ENCODE data around the gene ZNF677. TPM values are rescaled to one million over a fixed set of nuclear protein-coding genes. Genes with fewer than 3 reads are reported as not detected.
"Not testable (repeated sequence)": the region's sequence is repeated elsewhere in the genome, so short reads cannot be mapped to it uniquely, and the experiment has no call there.

Gene ZNF677
- 10 to 100 TPM; 39.2 to 62.9 (median 53.2) TPM for polyA plus RNA-seq (ENCODE audit: insufficient read depth in 1 of 5, insufficient read length in 5 of 5, low replicate concordance in 1 of 5)
- long read RNA-seq, donor 1, transcript ZNF677-202 (1 exons, 1,801 nt) = minor isoform, 9 of 44 reads
- long read RNA-seq, donor 1, transcript ZNF677-209 (1 exons, 3,207 nt) = major isoform, 28 of 44 reads
- long read RNA-seq, donor 1, partial matches to known transcripts = 0 of 44 reads
- long read RNA-seq, donor 1, other reads (novel, unspliced or antisense) = 0 of 44 reads
- long read RNA-seq, donor 2, transcript ZNF677-209 (1 exons, 3,207 nt) = major isoform, 11 of 18 reads
- long read RNA-seq, donor 2, partial matches to known transcripts = 0 of 18 reads
- long read RNA-seq, donor 2, other reads (novel, unspliced or antisense) = 0 of 18 reads
- long read RNA-seq, donor 3, transcript ZNF677-202 (1 exons, 1,801 nt) = minor isoform, 11 of 38 reads
- long read RNA-seq, donor 3, transcript ZNF677-209 (1 exons, 3,207 nt) = major isoform, 20 of 38 reads
- long read RNA-seq, donor 3, partial matches to known transcripts = 0 of 38 reads
- long read RNA-seq, donor 3, other reads (novel, unspliced or antisense) = 0 of 38 reads
- long read RNA-seq, donor 4, transcript ZNF677-209 (1 exons, 3,207 nt) = major isoform, 25 of 34 reads
- long read RNA-seq, donor 4, partial matches to known transcripts = 0 of 34 reads
- long read RNA-seq, donor 4, other reads (novel, unspliced or antisense) = 0 of 34 reads
- long read RNA-seq, donor 5, transcript ZNF677-202 (1 exons, 1,801 nt) = minor isoform, 10 of 33 reads
- long read RNA-seq, donor 5, transcript ZNF677-209 (1 exons, 3,207 nt) = major isoform, 14 of 33 reads
- long read RNA-seq, donor 5, partial matches to known transcripts = 0 of 33 reads
- long read RNA-seq, donor 5, other reads (novel, unspliced or antisense) = 0 of 33 reads
- long read RNA-seq, donor 6, transcript ZNF677-206 (5 exons, 3,497 nt) = minor isoform, 5 of 35 reads
- long read RNA-seq, donor 6, transcript ZNF677-211 (4 exons, 719 nt) = minor isoform, 5 of 35 reads
- long read RNA-seq, donor 6, transcript ZNF677-202 (1 exons, 1,801 nt) = minor isoform, 8 of 35 reads
- long read RNA-seq, donor 6, transcript ZNF677-209 (1 exons, 3,207 nt) = major isoform, 15 of 35 reads
- long read RNA-seq, donor 6, partial matches to known transcripts = 0 of 35 reads
- long read RNA-seq, donor 6, other reads (novel, unspliced or antisense) = 0 of 35 reads
- long read RNA-seq, donor 7, transcript ZNF677-202 (1 exons, 1,801 nt) = minor isoform, 5 of 20 reads
- long read RNA-seq, donor 7, transcript ZNF677-209 (1 exons, 3,207 nt) = major isoform, 6 of 20 reads
- long read RNA-seq, donor 7, partial matches to known transcripts = 0 of 20 reads
- long read RNA-seq, donor 7, other reads (novel, unspliced or antisense) = 0 of 20 reads
- long read RNA-seq, donor 8, transcript ZNF677-209 (1 exons, 3,207 nt) = major isoform, 11 of 16 reads
- long read RNA-seq, donor 8, partial matches to known transcripts = 0 of 16 reads
- long read RNA-seq, donor 8, other reads (novel, unspliced or antisense) = 0 of 16 reads

- DNase-seq = peak; percentile 82 to 86
These were observed at the start of gene ZNF677 for GRCh38 chr19:53254411-53255341. Gene ZNF677, minus strand, starts transcription at chr19:53254873. Its CDS starts 3,323 bp downstream, at chr19:53251550.

GRCh38 chr19:53301341-53301740 lies 46.7 kb upstream of the ZNF677 start:
- DNase-seq = not testable (repeated sequence)

- DNase-seq = no peak
These were observed 40.2 kb upstream of the ZNF677 start for GRCh38 chr19:53294786-53295441.

GRCh38 chr19:53290758-53291549 lies 36.3 kb upstream of the ZNF677 start:
- no peak for DNase-seq

GRCh38 chr19:53285087-53285486 lies 30.4 kb upstream of the ZNF677 start:
- no peak for DNase-seq

- peak in 1 of 2 donors; percentile 5 for DNase-seq
These were observed 27.3 kb upstream of the ZNF677 start for GRCh38 chr19:53281947-53282346.

GRCh38 chr19:53275480-53275879 lies 20.8 kb upstream of the ZNF677 start:
- DNase-seq = no peak

GRCh38 chr19:53272044-53272443 lies 17.4 kb upstream of the ZNF677 start:
- no peak for DNase-seq

GRCh38 chr19:53269861-53270260 lies 15.2 kb upstream of the ZNF677 start:
- DNase-seq = not testable (repeated sequence)

- DNase-seq = not testable (repeated sequence)
These were observed 12.9 kb upstream of the ZNF677 start, which contains the start of gene VN1R4 for GRCh38 chr19:53267623-53268022. Gene VN1R4, minus strand, starts transcription at chr19:53267723. Its CDS starts 58 bp downstream, at chr19:53267665.

- DNase-seq = not testable (repeated sequence)
These were observed 3.2 kb upstream of the ZNF677 start, which contains the start of gene VN1R2 for GRCh38 chr19:53257715-53258342. Gene VN1R2, plus strand, starts transcription at chr19:53258292. Its CDS starts 84 bp downstream, at chr19:53258376.

- no peak for DNase-seq
These were observed 8.2 kb downstream of the ZNF677 start for GRCh38 chr19:53246498-53246897.

GRCh38 chr19:53237114-53237777 lies 17.4 kb downstream of the ZNF677 start:
- no peak for DNase-seq

- DNase-seq = no peak
These were observed 30.1 kb downstream of the ZNF677 start for GRCh38 chr19:53224606-53225005.

GRCh38 chr19:53222716-53223115 lies 32.0 kb downstream of the ZNF677 start:
- not testable (repeated sequence) for DNase-seq

- DNase-seq = no peak
These were observed 41.9 kb downstream of the ZNF677 start for GRCh38 chr19:53212703-53213320.

- DNase-seq = not testable (repeated sequence)
These were observed 43.1 kb downstream of the ZNF677 start for GRCh38 chr19:53211554-53211953.
